Natural killer cell (primary cell): ENCODE measurements around the gene ZFHX2. TPM values are rescaled to one million over a fixed set of nuclear protein-coding genes. Genes with fewer than 3 reads are reported as not detected.

Experiments
- ATAC-seq, 3 donors: fragments of 150-1000 bp in 2 of 3; fragments of 200-7000 bp in 1 of 3; cut with Tn5 transposase; 1 replicate in 1 of 3; 2 replicates in 2 of 3; pipeline ENCODE4 v1.10.0; 2021; ENCODE audit warnings: mild to moderate bottlenecking in 2 of 3, moderate library complexity in 2 of 3
- DNase-seq, 2 donors: peaks; one replicate each; pipeline versions ENCODE4 v3.0.0 to v3.0.0-alpha.2; 2013 to 2021; ENCODE audit warnings: mixed read lengths in 1 of 2
- H3K27ac ChIP-seq: one replicate; pipeline ENCODE4 v1.5.1; 2013; ENCODE audit warnings: mild to moderate bottlenecking, low read length
- H3K27me3 ChIP-seq: one replicate; pipeline ENCODE4 v1.6.1; 2013; ENCODE audit warnings: low read length; ENCODE audit not compliant: control insufficient read depth, insufficient read depth
- H3K36me3 ChIP-seq: one replicate; pipeline ENCODE4 v1.6.1; 2013; ENCODE audit warnings: low read length; ENCODE audit not compliant: control insufficient read depth, insufficient read depth
- H3K4me1 ChIP-seq: one replicate; pipeline ENCODE4 v1.6.1; 2013; ENCODE audit warnings: low read length; ENCODE audit not compliant: control insufficient read depth, insufficient read depth
- H3K4me3 ChIP-seq: one replicate; pipeline ENCODE4 v1.5.1; 2013; ENCODE audit warnings: low read length
- H3K9me3 ChIP-seq: one replicate; pipeline ENCODE4 v1.6.1; 2013; ENCODE audit warnings: low read length; ENCODE audit not compliant: control insufficient read depth, insufficient read depth
- H3K27ac Mint-ChIP-seq, 2 donors: one replicate each; pipeline ENCODE4 v1.8.0; 2022; ENCODE audit warnings: mild to moderate bottlenecking in 2 of 2, mixed read lengths in 2 of 2, moderate library complexity in 1 of 2
- H3K27me3 Mint-ChIP-seq, 2 donors: one replicate each; pipeline ENCODE4 v1.8.0; 2022; ENCODE audit warnings: low read depth in 2 of 2, mixed read lengths in 2 of 2
- H3K36me3 Mint-ChIP-seq: one replicate; pipeline ENCODE4 v1.8.0; 2022; ENCODE audit warnings: mixed read lengths
- H3K4me1 Mint-ChIP-seq, 2 donors: one replicate each; pipeline ENCODE4 v1.8.0; 2022; ENCODE audit warnings: mixed read lengths in 2 of 2
- H3K4me3 Mint-ChIP-seq: one replicate; pipeline ENCODE4 v1.8.0; 2022; ENCODE audit warnings: mild to moderate bottlenecking, moderate library complexity, mixed read lengths
- H3K9me3 Mint-ChIP-seq, 2 donors: one replicate each; pipeline ENCODE4 v1.8.0; 2022; ENCODE audit warnings: mixed read lengths in 2 of 2
- WGBS: methylation state at CpG from one replicate; pipeline ENCODE4 v1.1.7; 2013; ENCODE audit warnings: missing lambda C conversion rate; ENCODE audit not compliant: insufficient coverage; 5-methylcytosine and 5-hydroxymethylcytosine counted together
- intact Hi-C: fragments of 100-400 bp; cut with micrococcal nuclease; formaldehyde crosslinking; loops from one replicate; pipeline ENCODE4 v1.14.2; 2022
- total RNA-seq, 4 donors: library from RNA; stranded (reverse); fragments of 120-200 nt in 1 of 4; gene quantifications; one replicate each; pipeline versions ENCODE4 v1.2.3 to v1.2.4, GENCODE V29; 2013 to 2022
- TF ChIP-seq, protein P1 (sequence below): fragments of 200-600 bp; IDR thresholded peaks from one replicate; pipeline ENCODE4 v1.8.0; 2022; ENCODE audit warnings: antibody characterized with exemption

The ZFHX2 gene
- total RNA-seq, 3 donors from 2014 or later (not counting 1 experiment from before 2014, with no cell fraction given): 0.07 to 0.72 (median 0.45) TPM

DNA sequence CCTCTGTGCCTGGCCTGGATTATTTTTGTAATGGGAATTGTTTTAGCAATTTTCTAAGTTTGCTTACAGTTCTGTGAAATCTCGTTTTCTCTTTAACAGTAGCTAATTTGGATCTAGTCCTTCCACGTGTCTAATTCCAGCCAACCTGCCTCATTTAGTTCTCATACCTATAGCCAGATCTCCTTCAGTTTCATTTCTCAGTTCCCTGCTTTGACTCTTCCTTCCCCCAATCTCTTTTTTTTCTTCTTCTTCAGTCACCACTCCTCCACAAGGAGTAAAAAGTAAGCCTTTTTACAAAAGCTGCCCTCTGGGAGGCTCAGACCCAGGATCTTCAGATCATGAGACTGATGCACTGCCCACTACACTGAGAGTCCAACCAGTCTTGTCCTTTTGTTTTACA, 6.0 kb upstream of the ZFHX2 start:
- ATAC-seq: no peak
- no peak overlapping the region for H3K27ac ChIP-seq
- intact Hi-C loops: no loop called here

DNA sequence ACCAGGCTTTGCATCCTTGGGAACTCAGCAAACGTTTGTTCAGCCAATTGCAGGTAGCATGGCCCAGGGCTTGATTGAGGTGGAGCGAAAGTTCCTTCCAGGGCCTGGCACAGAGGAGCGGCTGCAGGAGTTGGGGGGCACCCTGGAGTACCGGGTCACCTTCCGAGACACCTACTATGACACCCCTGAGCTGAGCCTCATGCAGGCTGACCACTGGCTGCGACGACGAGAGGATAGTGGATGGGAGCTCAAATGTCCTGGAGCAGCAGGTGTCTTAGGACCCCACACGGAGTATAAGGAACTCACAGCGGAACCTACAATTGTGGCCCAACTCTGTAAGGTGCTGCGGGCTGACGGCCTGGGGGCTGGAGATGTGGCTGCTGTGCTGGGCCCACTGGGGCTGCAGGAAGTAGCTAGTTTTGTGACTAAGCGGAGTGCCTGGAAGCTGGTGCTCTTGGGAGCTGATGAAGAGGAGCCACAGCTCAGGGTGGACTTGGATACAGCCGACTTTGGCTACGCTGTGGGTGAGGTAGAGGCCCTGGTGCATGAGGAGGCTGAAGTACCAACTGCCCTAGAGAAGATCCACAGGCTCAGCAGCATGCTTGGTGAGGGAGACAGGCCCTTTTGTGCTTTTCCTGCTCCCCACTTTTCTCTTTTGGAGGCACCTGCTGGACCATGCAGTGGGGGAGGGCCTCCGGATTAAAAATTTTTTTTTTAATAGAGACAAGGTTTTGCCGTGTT, 5.3 kb upstream of the ZFHX2 start:
- 62% methylated on average over 17 of the region's 17 CpGs for WGBS
- peak overlapping the region; percentile 91 to 96 for H3K27ac Mint-ChIP-seq
- H3K4me1 ChIP-seq: peaks cover 23% of the 10 kb centered on the region
- H3K4me3 ChIP-seq: peak overlapping the region; percentile 98
- H3K4me1 Mint-ChIP-seq: peaks cover 25 to 30% of the 10 kb centered on the region in 2 donors
- H3K27me3 Mint-ChIP-seq: no peaks in the 10 kb centered on the region
- intact Hi-C loops: no loop called here
- peaks cover 29% of the 10 kb centered on the region for H3K36me3 ChIP-seq
- ATAC-seq (no peak), DNase-seq (peak in 1 of 2 donors; percentile 20)
- TF ChIP-seq, protein P1, sequence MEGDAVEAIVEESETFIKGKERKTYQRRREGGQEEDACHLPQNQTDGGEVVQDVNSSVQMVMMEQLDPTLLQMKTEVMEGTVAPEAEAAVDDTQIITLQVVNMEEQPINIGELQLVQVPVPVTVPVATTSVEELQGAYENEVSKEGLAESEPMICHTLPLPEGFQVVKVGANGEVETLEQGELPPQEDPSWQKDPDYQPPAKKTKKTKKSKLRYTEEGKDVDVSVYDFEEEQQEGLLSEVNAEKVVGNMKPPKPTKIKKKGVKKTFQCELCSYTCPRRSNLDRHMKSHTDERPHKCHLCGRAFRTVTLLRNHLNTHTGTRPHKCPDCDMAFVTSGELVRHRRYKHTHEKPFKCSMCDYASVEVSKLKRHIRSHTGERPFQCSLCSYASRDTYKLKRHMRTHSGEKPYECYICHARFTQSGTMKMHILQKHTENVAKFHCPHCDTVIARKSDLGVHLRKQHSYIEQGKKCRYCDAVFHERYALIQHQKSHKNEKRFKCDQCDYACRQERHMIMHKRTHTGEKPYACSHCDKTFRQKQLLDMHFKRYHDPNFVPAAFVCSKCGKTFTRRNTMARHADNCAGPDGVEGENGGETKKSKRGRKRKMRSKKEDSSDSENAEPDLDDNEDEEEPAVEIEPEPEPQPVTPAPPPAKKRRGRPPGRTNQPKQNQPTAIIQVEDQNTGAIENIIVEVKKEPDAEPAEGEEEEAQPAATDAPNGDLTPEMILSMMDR: no peak
- no peaks in the 10 kb centered on the region for H3K9me3 Mint-ChIP-seq
- peak overlapping the region; percentile 98 for H3K4me3 Mint-ChIP-seq
- no peaks in the 10 kb centered on the region for H3K27me3 ChIP-seq
- no peaks in the 10 kb centered on the region for H3K36me3 Mint-ChIP-seq
- H3K9me3 ChIP-seq: no peaks in the 10 kb centered on the region
- H3K27ac ChIP-seq: peak overlapping the region; percentile 93

More for the DNA sequence above, 6.0 kb upstream of the ZFHX2 start:
- H3K4me3 ChIP-seq: no peak overlapping the region
- peaks cover 22 to 27% of the 10 kb centered on the region in 2 donors for H3K4me1 Mint-ChIP-seq
- H3K27me3 ChIP-seq: no peaks in the 10 kb centered on the region
- TF ChIP-seq, protein P1: no peak
- H3K27me3 Mint-ChIP-seq: no peaks in the 10 kb centered on the region
- H3K36me3 Mint-ChIP-seq: no peaks in the 10 kb centered on the region
- H3K4me3 Mint-ChIP-seq: peak overlapping the region; percentile 81
- peaks cover 21% of the 10 kb centered on the region for H3K4me1 ChIP-seq
- no peaks in the 10 kb centered on the region for H3K9me3 ChIP-seq
- H3K9me3 Mint-ChIP-seq: no peaks in the 10 kb centered on the region
- no peak for DNase-seq
- peak overlapping the region; percentile 91 to 96 for H3K27ac Mint-ChIP-seq
- H3K36me3 ChIP-seq: peaks cover 35% of the 10 kb centered on the region
- 56% methylated on average over 2 of the region's 2 CpGs for WGBS

DNA sequence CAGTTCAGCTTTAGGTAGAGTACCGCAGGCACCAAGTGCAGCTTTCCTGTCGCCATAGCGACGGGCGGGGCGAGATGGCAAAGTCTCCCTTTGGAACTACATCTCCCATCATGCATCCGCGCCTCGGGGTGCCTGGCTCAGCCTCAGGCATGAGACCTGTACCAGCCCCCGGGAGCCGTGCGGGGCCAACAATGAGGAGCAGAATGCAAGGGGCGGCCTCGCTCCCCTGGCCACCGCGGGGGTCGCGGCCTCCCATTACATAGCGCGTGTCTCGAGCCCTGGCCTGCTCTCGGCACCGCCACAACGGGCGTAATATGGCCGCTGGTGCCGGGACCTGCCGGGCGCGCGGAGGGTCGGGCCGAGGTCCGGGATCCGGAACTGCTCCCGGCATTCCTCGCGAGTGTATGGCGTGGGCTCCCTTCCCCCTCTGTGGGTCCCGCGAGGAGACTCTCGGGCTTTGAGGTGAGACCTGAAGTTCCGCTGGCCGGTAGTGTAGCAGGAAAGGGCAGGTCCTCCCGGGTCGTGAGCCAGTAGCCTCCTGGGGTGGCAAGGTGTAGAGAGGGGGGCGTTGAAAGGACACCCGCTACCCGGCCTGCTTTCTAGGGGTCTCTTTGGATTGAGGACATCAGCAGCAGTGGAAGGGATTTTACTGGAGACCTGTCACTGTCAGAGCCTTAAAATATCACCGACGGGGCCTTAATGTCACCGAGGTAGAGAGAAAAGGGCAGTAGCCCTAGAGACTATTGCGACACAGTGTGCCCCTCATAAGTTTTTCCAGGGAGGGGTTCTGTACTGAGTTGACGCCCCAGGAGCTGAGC, 4.5 kb upstream of the ZFHX2 start, which contains the start of gene THTPA:
Gene THTPA, plus strand, starts transcription at position 390 of the 818 bp plus-strand sequence. CDS start 487 bp downstream, outside the sequence.
- Mint-ChIP-seq H3K27me3 (no peaks in the 10 kb centered on the region), H3K36me3 (no peaks in the 10 kb centered on the region), H3K4me3 (peak within 1 kb of the TSS; percentile 98), H3K9me3 (no peaks in the 10 kb centered on the region), H3K4me1 (peaks cover 28 to 33% of the 10 kb centered on the region in 2 donors), H3K27ac (peak within 1 kb of the TSS; percentile 91 to 96)
- peaks cover 29% of the 10 kb centered on the region for H3K4me1 ChIP-seq
- H3K27ac ChIP-seq: peak within 1 kb of the TSS; percentile 93
- no peaks in the 10 kb centered on the region for H3K9me3 ChIP-seq
- intact Hi-C loops: no loop called here
- H3K36me3 ChIP-seq: peaks cover 21% of the 10 kb centered on the region
- TF ChIP-seq, protein P1: no peak
- ATAC-seq: peak; percentile 82 to 87 (median 86)
- peak within 1 kb of the TSS; percentile 98 for H3K4me3 ChIP-seq
- DNase-seq: peak; percentile 83 to 96
- WGBS: under 1% methylated on average over 53 of the region's 54 CpGs
- peaks cover under 1% of the 10 kb centered on the region for H3K27me3 ChIP-seq
